ENCODE results near the gene MPPED2.
"Not testable (repeated sequence)": the region's sequence is repeated elsewhere in the genome, so short reads cannot be mapped to it uniquely, and the experiment has no call there.

Gene MPPED2

GRCh38 chr11:30573951-30574350 lies 12.2 kb downstream of the MPPED2 start:
- DNase-seq = no peak

GRCh38 chr11:30568931-30569330 lies 17.2 kb downstream of the MPPED2 start:
- no peak for DNase-seq

GRCh38 chr11:30567644-30568043 lies 18.5 kb downstream of the MPPED2 start:
- no peak for DNase-seq

DNA sequence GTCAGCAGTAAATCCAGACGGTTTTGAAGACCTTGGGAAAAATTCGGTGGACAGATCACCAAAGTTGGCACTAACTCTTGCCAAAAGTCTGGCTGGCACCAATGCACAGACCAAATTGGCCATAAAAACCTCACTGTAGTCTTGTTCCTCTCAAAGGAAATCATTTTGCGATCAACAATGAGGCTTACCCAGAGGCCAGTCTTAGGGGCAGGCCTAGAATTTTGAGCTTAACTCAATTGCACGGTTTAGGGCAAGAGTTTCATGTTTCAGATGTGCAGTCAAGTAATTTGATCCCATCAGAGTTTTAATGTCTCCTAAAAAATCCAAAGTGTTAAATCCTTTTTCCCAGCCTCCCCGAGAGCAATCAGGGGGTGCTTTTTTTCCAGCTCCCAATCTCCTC lies 19.0 kb downstream of the MPPED2 start:
- no peak for DNase-seq

GRCh38 chr11:30566482-30566881 lies 19.7 kb downstream of the MPPED2 start:
- DNase-seq = no peak

GRCh38 chr11:30565027-30565426 lies 21.1 kb downstream of the MPPED2 start:
- no peak for DNase-seq

- no peak for DNase-seq
Observed at GRCh38 chr11:30561691-30562415, 24.3 kb downstream of the MPPED2 start.

DNA sequence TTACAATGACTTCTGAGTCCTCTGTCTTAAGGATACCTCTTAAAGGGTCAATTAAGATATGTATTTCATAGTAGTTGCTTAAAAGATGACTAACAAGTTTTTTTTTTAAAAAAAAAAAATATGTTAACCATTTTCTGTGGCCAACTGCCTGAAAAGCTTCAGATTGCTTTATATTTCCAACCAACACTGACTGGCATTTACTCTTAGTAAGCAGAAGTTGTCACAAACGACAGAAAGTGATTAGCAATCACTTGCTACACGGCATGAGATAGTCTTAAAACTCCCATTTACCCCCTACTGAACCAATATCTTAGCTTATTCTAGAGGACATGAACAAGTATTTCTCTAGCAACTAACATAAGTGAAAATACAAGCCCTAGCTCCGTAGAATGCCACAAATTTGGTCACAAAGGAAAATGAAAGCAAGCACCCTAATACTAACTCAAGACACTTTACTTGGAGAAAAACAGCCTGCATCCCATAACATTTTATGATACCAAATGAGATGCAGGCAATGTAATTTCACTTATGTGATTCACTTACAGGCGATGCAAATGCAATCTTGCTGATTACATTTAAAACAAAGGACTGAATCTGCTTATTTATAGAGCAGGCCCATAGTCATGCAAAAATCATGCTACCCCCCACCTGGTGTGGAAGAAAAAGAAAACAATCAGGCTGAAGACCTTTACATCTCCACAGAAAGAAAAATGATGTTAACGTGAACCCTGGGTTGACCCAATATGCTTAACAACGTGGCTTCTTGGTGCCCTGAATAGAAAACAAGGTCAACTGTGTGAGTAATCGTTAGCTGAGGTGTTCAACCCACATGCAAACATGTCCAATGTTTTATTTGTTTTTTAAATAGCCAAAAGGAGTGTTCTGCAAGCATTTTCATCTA lies 25.7 kb downstream of the MPPED2 start:
- no peak for DNase-seq

DNA sequence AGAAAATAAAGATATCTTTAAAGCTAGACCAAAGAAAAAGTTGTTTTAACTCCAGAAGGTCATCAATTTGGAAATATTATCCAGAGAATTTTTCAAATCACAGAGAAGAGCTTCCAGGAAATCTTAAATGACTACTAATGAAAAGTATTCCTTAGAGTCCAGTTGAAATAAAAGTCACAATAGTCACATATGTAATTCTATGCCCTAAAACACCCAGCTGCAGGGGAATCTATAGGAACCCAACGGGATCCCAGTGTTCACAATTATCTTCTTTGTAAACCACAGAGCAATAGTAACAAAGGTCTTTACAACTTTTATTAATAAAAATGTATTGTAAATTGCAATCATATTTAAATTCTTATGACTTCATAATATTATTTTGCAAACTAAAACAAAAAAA lies 27.1 kb downstream of the MPPED2 start:
- no peak for DNase-seq

DNA sequence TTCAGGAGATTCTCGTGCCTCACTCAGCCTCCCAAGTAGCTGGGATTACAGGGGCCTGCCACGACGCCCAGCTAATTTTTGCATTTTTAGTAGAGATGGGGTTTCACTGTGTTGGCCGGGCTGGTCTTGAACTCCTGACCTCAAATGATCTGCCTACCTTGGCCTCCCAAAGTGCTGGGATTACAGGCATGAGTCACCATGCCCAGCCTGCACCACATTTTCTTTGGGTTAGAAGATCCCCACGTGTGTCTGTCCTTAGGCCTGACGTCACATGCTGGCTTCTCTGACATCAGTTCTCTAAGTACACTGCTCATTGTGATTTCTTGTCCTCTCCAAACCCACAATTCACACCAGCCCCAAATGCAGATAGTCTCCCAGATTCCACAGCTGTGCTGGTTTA lies 31.6 kb downstream of the MPPED2 start:
- DNase-seq = not testable (repeated sequence)

GRCh38 chr11:30553521-30554110 lies 32.5 kb downstream of the MPPED2 start:
- DNase-seq = no peak

GRCh38 chr11:30552839-30553238 lies 33.3 kb downstream of the MPPED2 start:
- DNase-seq = no peak

GRCh38 chr11:30550022-30550542 lies 36.1 kb downstream of the MPPED2 start:
- no peak for DNase-seq

GRCh38 chr11:30549565-30549964 lies 36.6 kb downstream of the MPPED2 start:
- DNase-seq = no peak

- no peak for DNase-seq
Observed at GRCh38 chr11:30546334-30546733, 39.8 kb downstream of the MPPED2 start.

DNA sequence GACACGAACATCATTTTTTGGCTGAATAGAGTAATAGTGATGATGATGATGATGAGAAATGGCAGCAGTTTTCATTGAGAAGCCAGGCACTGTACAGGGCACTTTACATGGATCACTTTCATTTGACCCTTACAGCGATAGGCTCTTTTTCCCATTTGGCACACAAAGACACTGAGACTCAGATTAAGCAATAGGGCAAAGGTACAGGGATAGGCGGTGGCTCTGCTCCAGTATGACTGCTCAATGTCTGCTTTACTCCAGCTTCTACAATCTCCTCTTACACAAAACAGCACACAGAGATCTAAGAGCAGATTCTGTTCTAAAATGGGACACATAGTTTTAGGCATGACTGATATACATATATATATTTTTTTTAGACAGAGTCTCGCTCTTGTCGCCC lies 40.6 kb downstream of the MPPED2 start:
- DNase-seq = no peak

DNA sequence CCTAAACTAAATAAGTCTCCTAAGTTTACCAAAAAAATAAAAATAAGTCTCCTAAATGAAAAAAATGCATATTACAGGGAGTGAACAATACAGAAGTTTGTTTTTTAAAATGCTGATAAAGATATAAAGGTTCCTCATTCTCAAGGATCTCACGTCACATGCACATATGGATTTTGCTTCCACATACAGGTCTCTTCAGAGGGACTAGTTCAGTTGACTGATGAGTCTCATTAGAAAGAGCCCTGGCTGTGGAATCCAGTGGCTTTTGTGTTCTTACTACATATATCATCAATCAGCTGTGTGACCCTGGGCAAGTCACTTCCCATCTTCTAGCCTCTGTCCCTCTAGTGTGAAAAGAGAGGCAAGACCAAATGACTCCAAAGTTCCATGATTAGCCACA lies 43.1 kb downstream of the MPPED2 start:
- DNase-seq = no peak

DNA sequence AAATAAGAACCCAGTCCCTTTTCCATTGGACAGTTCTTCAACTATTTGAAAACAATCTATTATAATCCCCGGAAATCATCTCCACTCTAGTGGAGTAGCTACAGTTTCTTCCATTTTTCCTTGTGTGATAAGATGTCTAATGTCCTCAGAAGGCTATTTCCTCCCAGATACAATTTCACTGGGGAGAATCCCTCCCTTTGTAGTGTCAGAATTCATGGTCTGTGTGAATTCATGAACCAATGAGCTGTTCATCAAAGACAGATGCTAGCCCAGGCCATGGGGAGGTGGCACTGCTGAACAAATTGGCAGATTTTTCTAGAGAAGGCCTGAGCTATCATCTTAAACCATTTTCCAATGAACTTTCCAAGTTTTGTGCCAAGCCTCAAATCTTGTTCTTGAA lies 45.4 kb downstream of the MPPED2 start:
- DNase-seq = no peak

DNA sequence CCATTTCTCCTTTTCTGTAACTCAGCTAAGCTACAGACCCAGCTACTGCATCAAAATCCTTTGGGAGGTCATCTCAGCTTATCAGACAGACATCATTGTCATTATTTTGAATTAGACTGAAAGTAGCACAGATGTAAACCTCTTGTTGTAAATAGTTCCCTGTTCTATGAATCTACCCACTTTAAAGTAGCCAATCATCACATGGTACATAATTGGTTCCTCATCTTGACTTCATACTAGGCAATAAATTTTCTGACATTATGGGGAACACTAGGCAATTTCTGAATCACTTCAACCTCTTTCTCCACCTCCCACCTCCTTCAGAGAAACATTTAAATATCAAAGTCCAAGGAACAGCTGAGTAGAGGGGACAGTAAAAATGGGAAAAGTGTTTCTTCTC lies 47.9 kb downstream of the MPPED2 start:
- no peak for DNase-seq

DNA sequence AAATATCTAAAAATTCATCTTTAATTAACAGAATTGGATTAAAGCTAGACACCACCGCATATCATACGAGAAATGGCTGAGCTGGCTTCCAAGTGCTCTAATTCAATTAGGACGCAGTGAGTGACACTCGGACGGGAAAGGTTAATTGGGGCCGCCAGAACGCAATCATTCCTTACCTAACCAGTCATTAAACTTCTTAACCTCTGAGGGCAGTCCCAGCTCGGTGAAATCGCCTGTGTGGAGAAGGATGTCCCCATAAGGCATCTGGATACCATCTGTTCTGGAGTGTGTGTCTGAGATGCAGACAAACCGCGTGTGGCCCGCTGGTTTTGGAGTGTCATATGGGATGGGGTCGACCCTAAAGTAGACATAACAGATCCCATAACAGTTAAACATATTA lies 50.3 kb downstream of the MPPED2 start:
- no peak for DNase-seq

DNA sequence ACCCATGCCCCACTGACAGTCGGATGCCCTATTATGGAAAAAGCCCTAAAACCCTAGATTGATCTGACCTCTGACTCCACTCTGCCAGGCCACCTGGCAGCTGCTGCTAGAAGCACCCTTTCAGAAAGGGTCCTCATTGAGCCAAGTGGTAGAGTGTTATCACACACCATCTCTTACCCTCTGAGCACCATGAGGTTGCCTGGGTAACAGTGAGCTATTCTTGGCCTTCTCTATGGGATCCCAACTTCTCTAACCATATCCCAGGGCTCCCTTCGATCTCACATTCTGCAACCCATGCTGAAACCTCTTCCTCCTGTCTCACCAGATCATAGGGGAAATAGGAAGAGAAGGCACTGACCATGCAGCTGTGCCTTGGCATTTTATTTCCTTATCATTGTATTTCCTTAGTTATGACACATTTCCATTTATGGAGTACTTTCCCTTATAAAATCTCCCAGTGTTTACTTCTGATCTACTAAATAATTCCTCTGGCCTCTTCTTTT lies 52.7 kb downstream of the MPPED2 start:
- no peak for DNase-seq

- no peak for DNase-seq
Observed at GRCh38 chr11:30527566-30527965, 58.6 kb downstream of the MPPED2 start.

DNA sequence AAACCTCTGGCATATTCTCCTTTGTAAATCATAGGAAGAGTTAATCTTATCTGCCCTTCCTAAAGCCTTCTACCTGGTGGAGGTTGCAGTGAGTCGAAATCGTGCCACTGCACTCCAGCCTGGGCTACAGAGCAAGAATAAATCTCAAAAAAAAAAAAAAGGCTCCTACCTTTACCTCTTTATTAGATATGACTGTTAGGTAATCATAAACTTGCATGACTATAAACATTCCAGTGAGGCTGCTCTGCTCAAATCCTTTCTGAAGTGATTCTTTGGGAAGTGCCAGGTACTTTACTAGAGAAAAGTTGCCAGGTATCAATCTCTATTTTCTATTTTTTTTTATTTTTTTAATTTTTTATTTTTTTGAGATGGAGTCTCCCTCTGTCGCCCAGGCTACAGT lies 59.6 kb downstream of the MPPED2 start:
- DNase-seq = no peak

All from stimulated activated CD4-positive, alpha-beta T cell treated with anti-CD3 and anti-CD28 coated beads, Interleukin-4, amount 100 ng/mL, for 1 hour (primary cell).